Gastroesophageal sphincter (tissue), 3 donors: Measurements from ENCODE around the gene UTS2B.

Experiments
- CTCF ChIP-seq, 4 experiments: fragments of 200-600 bp in 2 of 4; fragments of 450-650 bp in 2 of 4; sonication (generic) in 1 of 4; IDR thresholded peaks; one replicate each; pipeline ENCODE4 v1.5.1; 2017 to 2019; ENCODE audit warnings: antibody characterized with exemption in 4 of 4, mild to moderate bottlenecking in 2 of 4, moderate library complexity in 2 of 4
- POLR2AphosphoS5 ChIP-seq: sonication (generic); formaldehyde crosslinking; IDR thresholded peaks from one replicate; pipeline ENCODE4 v1.6.1; 2017; ENCODE audit warnings: antibody characterized with exemption

- TF ChIP-seq CTCF (IDR thresholded peaks at IDR 0.05) (no peak), POLR2AphosphoS5 (no peak)
Observed at GRCh38 chr3:191313296-191313695, 17.0 kb downstream of the UTS2B start.
